Measurements from ENCODE around the gene MAEA. TPM values are rescaled to one million over a fixed set of nuclear protein-coding genes. Genes with fewer than 3 reads are reported as not detected.

MAEA gene
- total RNA-seq, 1 experiment from 2014 or later = 75.0 TPM

DNA sequence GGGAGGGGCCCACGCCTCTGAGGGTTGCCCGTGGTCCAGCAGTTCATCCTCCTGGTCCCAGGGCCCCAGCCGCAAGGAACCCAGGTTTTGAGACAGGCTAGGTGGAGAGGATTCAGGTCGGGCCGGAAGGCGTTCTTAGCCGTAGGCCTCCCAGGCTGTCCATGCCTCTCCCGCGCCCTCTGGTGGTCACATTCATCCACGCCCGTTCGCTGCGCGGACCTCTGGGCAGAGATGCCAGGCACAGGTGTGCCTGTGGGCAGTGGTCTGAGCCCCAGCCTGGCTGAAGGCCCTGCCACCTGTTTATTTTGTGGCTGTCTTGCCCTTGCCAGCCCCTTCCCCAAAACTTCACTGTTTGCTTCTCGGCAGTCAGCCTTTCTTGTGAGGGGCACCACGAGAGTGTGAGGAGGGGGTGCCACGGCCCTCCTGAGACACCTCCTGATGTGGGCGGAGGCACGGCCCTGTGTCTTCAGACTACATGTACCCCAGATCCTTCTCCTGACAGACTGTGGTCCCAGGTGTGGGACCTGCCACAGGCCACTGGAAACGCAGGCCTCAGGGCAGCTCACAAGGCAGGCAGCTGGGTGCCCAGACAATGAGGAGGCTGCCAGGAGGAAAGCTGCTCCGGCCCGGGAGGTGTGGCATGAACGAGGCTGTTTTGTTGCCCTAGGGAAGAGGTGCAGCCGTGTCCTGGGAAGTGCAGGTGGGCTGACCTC is 62.3 kb downstream of the MAEA start:
- peak; percentile 66 for DNase-seq (ENCODE audit: low read depth)

DNA sequence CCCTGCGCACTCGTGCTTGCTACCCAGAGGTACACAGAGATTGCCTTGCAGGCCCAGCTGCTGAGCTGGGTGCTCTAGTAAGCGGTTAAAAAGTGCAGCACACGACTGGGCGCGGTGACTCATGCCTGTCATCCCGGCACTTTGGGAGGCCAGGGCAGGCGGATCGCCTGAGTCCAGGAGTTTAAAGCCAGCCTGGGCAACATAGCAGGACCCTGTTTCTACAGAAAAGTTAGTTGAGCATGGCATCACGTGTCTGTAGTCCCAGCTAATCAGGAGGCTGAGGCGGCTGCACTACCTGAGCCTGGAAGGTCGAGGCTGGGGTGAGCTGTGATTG is 62.8 kb downstream of the MAEA start:
- DNase-seq (ENCODE audit: low read depth) = no peak

GRCh38 chr4:1353186-1354055 is 63.7 kb downstream of the MAEA start:
- DNase-seq (ENCODE audit: low read depth) = no peak

- no peak for DNase-seq (ENCODE audit: low read depth)
These were observed 64.7 kb downstream of the MAEA start for GRCh38 chr4:1354136-1354982.

DNA sequence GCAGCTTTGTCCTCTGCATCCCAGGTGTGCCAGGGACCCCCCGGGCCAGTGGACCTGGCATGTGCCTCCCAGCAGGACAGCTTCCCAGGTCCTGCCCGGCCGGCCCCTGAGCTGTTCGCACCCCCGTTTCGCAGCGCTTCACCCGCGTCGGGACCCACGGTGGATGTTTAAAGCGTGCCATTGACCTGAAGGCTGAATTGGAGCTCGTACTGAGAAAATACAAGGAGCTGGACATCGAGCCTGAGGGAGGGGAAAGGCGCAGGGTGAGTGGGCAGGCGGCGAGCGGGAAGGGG is 65.2 kb downstream of the MAEA start:
- no peak for DNase-seq (ENCODE audit: low read depth)

GRCh38 chr4:1355378-1355777 is 65.7 kb downstream of the MAEA start:
- no peak for DNase-seq (ENCODE audit: low read depth)

- peak; percentile 24 for DNase-seq (ENCODE audit: low read depth)
These were observed 66.7 kb downstream of the MAEA start for GRCh38 chr4:1356181-1356998.

DNA sequence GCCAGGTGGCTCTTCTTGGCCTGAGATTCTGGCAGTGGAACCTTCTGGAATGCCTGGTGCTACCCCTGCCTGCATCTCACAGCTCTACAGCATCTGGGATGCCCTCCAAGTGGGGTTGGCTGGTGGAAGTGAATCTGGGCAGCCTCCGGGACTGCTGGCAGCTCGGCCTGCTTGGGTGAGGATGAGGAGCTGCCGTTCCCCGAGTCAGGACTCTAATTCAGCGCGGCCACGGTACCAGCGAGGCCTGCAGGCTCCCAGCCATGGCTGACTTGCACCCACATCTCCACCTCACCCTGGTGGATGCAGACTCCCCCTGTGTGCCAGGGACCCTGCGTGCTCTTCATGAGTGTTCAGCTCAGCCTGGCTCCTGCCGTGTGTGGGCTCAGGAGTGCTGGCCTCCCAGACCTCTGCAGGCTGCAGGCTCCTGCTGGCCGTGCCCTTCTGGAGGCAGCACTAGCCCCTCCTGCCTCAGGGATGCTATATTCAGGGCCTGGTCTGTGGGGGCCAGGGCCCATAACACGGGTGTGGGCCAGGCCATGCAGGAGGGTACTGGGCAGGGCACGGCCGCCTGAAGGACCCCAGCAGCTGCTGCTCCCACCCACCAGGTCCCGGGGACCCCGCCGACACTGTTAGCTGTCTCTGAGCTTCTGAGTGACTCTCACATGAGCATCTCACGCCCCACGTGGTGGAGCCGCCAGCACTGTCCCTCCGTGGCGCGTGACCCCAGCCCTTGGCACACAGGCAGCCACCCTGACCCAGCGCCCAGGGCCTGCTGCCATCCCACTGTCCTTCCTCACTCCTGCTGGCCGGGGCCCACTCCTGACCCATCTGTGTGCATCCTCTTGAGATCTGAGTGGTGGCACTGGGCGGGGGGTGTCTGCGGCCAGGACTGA is 67.9 kb downstream of the MAEA start:
- DNase-seq (ENCODE audit: low read depth) = no peak

- no peak for DNase-seq (ENCODE audit: low read depth)
These were observed 68.9 kb downstream of the MAEA start for GRCh38 chr4:1358421-1359143.

GRCh38 chr4:1359144-1359501 is 69.4 kb downstream of the MAEA start:
- no peak for DNase-seq (ENCODE audit: low read depth)

DNA sequence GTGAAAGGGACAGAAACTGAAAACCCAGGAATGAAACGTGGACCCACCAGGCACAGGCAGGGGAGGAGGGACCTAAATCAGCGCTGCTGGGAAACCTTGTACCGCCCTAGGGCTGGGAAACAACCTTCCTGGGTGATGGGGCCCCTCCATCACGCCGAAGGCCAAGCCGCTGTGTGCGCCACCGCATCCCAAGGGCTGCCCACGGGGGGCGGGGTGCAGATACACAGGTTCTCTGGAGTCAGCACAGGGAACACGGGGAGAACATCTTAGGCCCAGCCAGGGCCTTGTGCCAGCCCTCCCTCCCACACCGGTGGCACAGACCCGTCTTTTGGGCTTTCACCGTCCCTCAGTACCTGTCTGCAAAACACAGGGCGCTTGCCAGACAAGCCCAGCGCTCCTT is 70.3 kb downstream of the MAEA start:
- no peak for DNase-seq (ENCODE audit: low read depth)

- peak; percentile 18 for DNase-seq (ENCODE audit: low read depth)
These were observed 71.0 kb downstream of the MAEA start for GRCh38 chr4:1360423-1361283.

DNA sequence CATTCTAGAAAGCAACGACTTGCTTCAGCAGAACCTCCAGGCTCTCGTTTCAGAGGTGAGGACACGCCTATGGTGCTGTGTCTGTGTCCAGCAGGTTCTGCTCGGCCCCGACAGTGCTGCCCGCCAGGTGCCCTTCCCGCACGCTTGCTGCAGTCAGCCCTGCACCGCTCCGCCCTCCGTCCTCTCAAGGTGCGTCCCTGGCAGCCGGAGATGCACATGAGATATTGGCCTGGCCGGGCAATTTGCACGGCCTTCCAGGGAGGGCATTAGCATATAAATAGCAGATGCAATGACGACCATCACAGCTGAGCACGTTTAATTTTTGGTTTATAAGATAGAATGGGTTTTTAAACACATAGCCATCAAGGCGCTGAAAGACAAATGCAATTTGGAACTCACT is 71.7 kb downstream of the MAEA start:
- no peak for DNase-seq (ENCODE audit: low read depth)

DNA sequence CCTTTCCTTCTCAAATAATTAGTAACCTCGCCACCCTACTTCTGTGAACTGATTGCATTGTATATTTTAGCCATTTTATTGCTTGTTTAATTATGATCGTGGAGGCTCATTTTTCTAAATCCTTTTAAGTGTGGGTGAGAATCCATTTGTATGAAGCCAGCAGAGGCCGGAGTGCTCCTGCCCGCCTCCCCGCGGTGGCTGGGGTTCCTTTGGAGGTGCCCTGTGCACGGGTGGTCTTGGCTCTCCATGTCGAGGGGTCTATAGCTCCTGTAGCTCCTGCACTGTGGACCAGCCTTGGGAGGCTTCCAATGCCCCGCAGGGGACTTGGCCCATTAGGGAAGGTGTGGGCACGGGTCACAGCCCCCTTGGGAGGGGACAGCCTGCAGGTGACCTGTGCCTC is 72.4 kb downstream of the MAEA start:
- DNase-seq (ENCODE audit: low read depth) = no peak

DNA sequence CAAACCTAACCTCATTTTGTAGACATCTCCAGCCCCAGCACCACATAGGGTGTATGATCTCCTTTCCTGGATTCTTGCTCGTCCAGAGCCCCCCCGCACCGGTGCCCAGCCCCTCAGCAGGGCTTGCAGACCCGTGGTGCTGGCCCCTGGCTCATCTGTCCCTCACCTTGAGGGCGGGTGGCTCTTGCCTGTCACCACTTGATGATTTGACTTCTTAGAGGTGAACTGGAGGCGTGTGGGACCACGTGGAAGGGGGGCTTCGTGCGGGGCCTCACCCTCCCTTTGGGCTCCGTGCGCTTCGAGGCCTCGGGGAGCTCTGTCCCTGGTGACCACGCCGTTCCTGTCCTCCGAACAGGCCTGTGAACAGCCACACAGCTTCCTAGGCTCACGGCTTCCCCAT is 72.8 kb downstream of the MAEA start:
- DNase-seq (ENCODE audit: low read depth) = no peak

DNA sequence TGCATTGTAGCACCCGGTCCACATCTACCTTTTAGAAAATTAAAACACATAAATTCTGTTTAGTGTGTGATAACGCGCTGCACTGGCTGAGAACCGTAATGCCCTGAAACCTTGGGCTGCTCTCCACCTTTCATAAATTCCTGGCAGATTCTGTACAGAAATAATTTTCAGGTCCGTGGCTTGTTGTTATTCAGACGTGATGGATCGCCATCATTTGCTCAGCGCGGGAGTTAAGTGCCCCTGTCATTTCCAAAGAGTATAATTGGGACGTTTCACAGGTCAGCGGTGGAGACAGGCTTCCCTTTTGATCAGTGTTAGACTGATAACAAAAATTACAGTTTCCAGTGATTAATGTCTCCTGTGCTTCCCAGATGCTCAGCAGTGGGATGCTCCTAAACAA is 73.8 kb downstream of the MAEA start:
- DNase-seq (ENCODE audit: low read depth) = no peak

DNA sequence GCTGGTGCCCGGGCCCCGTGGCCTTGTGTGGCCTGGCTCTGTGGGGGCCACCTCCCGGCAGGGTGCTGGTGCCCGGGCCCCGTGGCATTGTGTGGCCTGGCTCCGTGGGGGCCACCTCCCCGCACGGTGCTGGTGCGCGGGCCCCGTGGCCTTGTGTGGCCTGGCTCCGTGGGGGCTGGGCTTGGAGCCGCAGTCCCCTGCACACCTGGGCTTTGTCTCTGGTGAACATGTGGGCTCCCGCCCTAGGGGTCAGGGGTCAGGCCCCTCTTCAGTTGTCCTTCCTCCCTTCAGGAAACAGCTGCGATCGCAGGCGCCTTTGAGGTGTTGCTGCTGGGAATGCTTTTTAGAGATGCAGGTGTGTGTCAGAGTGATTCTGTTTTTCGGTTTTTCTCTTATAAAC is 74.5 kb downstream of the MAEA start:
- DNase-seq (ENCODE audit: low read depth) = no peak

GRCh38 chr4:1364748-1365147 is 75.1 kb downstream of the MAEA start:
- no peak for DNase-seq (ENCODE audit: low read depth)
